Right forelimb (tissue), 1 donor: ENCODE data around the gene SRPK3.

ENCODE experiments used
- DNase-seq: peaks from one replicate; pipeline ENCODE4 v3.0.0-alpha.2; 2018

SRPK3 gene

GRCh38 chrX:153771415-153772315 is 9.2 kb upstream of the SRPK3 start:
- no peak for DNase-seq

GRCh38 chrX:153772316-153773217 is 8.3 kb upstream of the SRPK3 start:
- no peak for DNase-seq

GRCh38 chrX:153773218-153773611 is 7.6 kb upstream of the SRPK3 start:
- DNase-seq: no peak

GRCh38 chrX:153773741-153774575 is 6.9 kb upstream of the SRPK3 start:
- no peak for DNase-seq

- no peak for DNase-seq
These were observed 6.1 kb upstream of the SRPK3 start for GRCh38 chrX:153774576-153775292.

GRCh38 chrX:153775293-153776119 is 5.3 kb upstream of the SRPK3 start:
- DNase-seq: peak; percentile 27

GRCh38 chrX:153776120-153776599 is 4.7 kb upstream of the SRPK3 start:
- no peak for DNase-seq

GRCh38 chrX:153776611-153777045 is 4.2 kb upstream of the SRPK3 start:
- no peak for DNase-seq

- no peak for DNase-seq
These were observed 3.4 kb upstream of the SRPK3 start for GRCh38 chrX:153777261-153778090.

- DNase-seq: peak; percentile 25
These were observed 2.7 kb upstream of the SRPK3 start for GRCh38 chrX:153778181-153778580.

- peak; percentile 22 for DNase-seq
These were observed 2.1 kb upstream of the SRPK3 start for GRCh38 chrX:153778684-153779101.

GRCh38 chrX:153779891-153780677 is 757 bp upstream of the SRPK3 start:
- DNase-seq: no peak

GRCh38 chrX:153781428-153782047 is 697 bp downstream of the SRPK3 start:
- DNase-seq: no peak

- no peak for DNase-seq
These were observed 1.5 kb downstream of the SRPK3 start for GRCh38 chrX:153782313-153782712.

- DNase-seq: no peak
These were observed 2.0 kb downstream of the SRPK3 start for GRCh38 chrX:153782871-153783270.

GRCh38 chrX:153783378-153784013 is 2.7 kb downstream of the SRPK3 start:
- no peak for DNase-seq

- DNase-seq: no peak
These were observed 3.6 kb downstream of the SRPK3 start for GRCh38 chrX:153784325-153784967.

GRCh38 chrX:153786669-153787068 is 5.8 kb downstream of the SRPK3 start:
- no peak for DNase-seq
